Measurements from ENCODE around the gene TEX26. TPM values are rescaled to one million over a fixed set of nuclear protein-coding genes. Genes with fewer than 3 reads are reported as not detected.

The TEX26 gene
- total and polyA plus RNA-seq, 2 of the 4 experiments (the other 2 are of a cell fraction) = not detected

GRCh38 chr13:31020996-31021395 is 88.5 kb downstream of the TEX26 start:
- no peak overlapping the region for H2AK9ac ChIP-seq (replicated peaks; ENCODE audit: low read depth, low read length, poor library complexity)
- no peak overlapping the region for H2BK5ac ChIP-seq (ENCODE audit: low read depth, low read length, poor library complexity, severe bottlenecking)
- no peak overlapping the region for H3K23ac ChIP-seq (ENCODE audit: low read depth, low read length)
- no peak overlapping the region for H3K4me2 ChIP-seq (ENCODE audit: low read depth, low read length)
- H3K79me1 ChIP-seq (ENCODE audit: low read depth in 1 of 2, low read length in 2 of 2) = no peaks in the 10 kb centered on the region
- no peaks in the 10 kb centered on the region for H3K4me1 ChIP-seq (ENCODE audit: control insufficient read depth, insufficient read depth, low read length)
- no peak overlapping the region for H2BK120ac ChIP-seq (ENCODE audit: low read depth, low read length)
- H4K8ac ChIP-seq (ENCODE audit: low read depth in 2 of 2, low read length in 2 of 2) = no peak overlapping the region
- no peak overlapping the region for H3K18ac ChIP-seq (ENCODE audit: low read depth, low read length)
- H3K36me3 ChIP-seq (ENCODE audit: control insufficient read depth, insufficient read depth, low read length) = no peaks in the 10 kb centered on the region
- H2BK15ac ChIP-seq (ENCODE audit: low read depth, low read length) = no peak overlapping the region
- no TSS peak for BruUV-seq (replicated peaks)
- in situ Hi-C loops (cut with MboI; ENCODE audit: low sequenced_read_pairs) = no loop called here
- intact Hi-C loops (cut with micrococcal nuclease) = no loop called here
- H3K14ac ChIP-seq (replicated peaks; ENCODE audit: low read depth, low read length) = no peak overlapping the region; the same call in 1 of the 2 replicates
- H4K91ac ChIP-seq (ENCODE audit: insufficient read depth, low read depth, low read length) = no peak overlapping the region
- no peaks in the 10 kb centered on the region for H4K20me1 ChIP-seq (ENCODE audit: insufficient read depth, low read length)
- no peak overlapping the region for H2AFZ ChIP-seq (replicated peaks; ENCODE audit: low read length, poor library complexity)
- H3K9ac ChIP-seq (ENCODE audit: low read depth, low read length) = no peak overlapping the region
- H3K4ac ChIP-seq (ENCODE audit: low read depth, low read length) = no peak overlapping the region
- peaks cover 3% of the 10 kb centered on the region; the same call in 1 of the 2 replicates for H3K9me3 ChIP-seq (ENCODE audit: control insufficient read depth, insufficient read depth, low read length)
- H3K56ac ChIP-seq (ENCODE audit: extremely low read depth, insufficient read depth, low read length) = no peak overlapping the region
- TF ChIP-seq RFX5 (IDR thresholded peaks at IDR 0.05; ENCODE audit: low read depth, low read length) = no peak
- TF ChIP-seq, protein P1, sequence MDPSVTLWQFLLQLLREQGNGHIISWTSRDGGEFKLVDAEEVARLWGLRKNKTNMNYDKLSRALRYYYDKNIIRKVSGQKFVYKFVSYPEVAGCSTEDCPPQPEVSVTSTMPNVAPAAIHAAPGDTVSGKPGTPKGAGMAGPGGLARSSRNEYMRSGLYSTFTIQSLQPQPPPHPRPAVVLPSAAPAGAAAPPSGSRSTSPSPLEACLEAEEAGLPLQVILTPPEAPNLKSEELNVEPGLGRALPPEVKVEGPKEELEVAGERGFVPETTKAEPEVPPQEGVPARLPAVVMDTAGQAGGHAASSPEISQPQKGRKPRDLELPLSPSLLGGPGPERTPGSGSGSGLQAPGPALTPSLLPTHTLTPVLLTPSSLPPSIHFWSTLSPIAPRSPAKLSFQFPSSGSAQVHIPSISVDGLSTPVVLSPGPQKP (IDR thresholded peaks at IDR 0.05; ENCODE audit: borderline replicate concordance, low read depth, low read length) = no peak
- TF ChIP-seq RCOR1 (IDR thresholded peaks at IDR 0.05; ENCODE audit: insufficient replicate concordance, low read length) = no peak
- TF ChIP-seq, protein P2, sequence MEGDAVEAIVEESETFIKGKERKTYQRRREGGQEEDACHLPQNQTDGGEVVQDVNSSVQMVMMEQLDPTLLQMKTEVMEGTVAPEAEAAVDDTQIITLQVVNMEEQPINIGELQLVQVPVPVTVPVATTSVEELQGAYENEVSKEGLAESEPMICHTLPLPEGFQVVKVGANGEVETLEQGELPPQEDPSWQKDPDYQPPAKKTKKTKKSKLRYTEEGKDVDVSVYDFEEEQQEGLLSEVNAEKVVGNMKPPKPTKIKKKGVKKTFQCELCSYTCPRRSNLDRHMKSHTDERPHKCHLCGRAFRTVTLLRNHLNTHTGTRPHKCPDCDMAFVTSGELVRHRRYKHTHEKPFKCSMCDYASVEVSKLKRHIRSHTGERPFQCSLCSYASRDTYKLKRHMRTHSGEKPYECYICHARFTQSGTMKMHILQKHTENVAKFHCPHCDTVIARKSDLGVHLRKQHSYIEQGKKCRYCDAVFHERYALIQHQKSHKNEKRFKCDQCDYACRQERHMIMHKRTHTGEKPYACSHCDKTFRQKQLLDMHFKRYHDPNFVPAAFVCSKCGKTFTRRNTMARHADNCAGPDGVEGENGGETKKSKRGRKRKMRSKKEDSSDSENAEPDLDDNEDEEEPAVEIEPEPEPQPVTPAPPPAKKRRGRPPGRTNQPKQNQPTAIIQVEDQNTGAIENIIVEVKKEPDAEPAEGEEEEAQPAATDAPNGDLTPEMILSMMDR (conservative IDR thresholded peaks at IDR 0.05; ENCODE audit: low read depth, low read length) = no peak
- no peak for TF ChIP-seq MAZ (IDR thresholded peaks at IDR 0.05; ENCODE audit: borderline replicate concordance, low read depth, low read length)
- TF ChIP-seq USF2 (IDR thresholded peaks at IDR 0.05; ENCODE audit: low read depth, low read length) = no peak
- TF ChIP-seq MXI1 (IDR thresholded peaks at IDR 0.05; ENCODE audit: borderline replicate concordance, low read depth, low read length) = no peak
- TF ChIP-seq MAFK (IDR thresholded peaks at IDR 0.05; ENCODE audit: low read depth, low read length) = no peak
- TF ChIP-seq FOS (IDR thresholded peaks at IDR 0.05; ENCODE audit: low read depth, low read length) = no peak
- no peak for TF ChIP-seq SMC3 (IDR thresholded peaks at IDR 0.05; ENCODE audit: low read depth, low read length)
- TF ChIP-seq BHLHE40 (IDR thresholded peaks at IDR 0.05; ENCODE audit: low read depth, low read length) = no peak
- no peak for TF ChIP-seq NFE2L2 (IDR thresholded peaks at IDR 0.05; ENCODE audit: low read depth, low read length)
- TF ChIP-seq CEBPB (IDR thresholded peaks at IDR 0.05; ENCODE audit: low read depth, low read length) = no peak
- no peak for TF ChIP-seq CHD1 (IDR thresholded peaks at IDR 0.05; ENCODE audit: low read depth, low read length)
- ChIA-PET CTCF (no interaction called here), POLR2A (ENCODE audit: unreplicated experiment) (no interaction called here)
- no peak overlapping the region for H2BK20ac ChIP-seq (ENCODE audit: low read depth, low read length)
- H3K9me1 ChIP-seq (ENCODE audit: insufficient read depth, low read length) = no peaks in the 10 kb centered on the region
- no peak overlapping the region for H3K27ac ChIP-seq (ENCODE audit: insufficient read depth, low read length)
- dilution Hi-C loops (cut with HindIII; ENCODE audit: low sequenced_read_pairs, unreplicated experiment) = no loop called here
- no peak overlapping the region for H2AK5ac ChIP-seq (ENCODE audit: low read depth, low read length)
- no peak for ATAC-seq (ENCODE audit: low read depth)
- DNase-seq = no peak
- no peak overlapping the region for H4K5ac ChIP-seq (ENCODE audit: low read depth, low read length)
- H3K27me3 ChIP-seq (ENCODE audit: control insufficient read depth, insufficient read depth, low read length) = peaks cover 9% of the 10 kb centered on the region
- no peak overlapping the region for H3K4me3 ChIP-seq (ENCODE audit: insufficient read depth, low read depth, low read length)
- no CpG with 5 or more reads among the region's 3 CpGs for WGBS, 2 experiments (ENCODE audit: extremely low coverage in 2 of 2, insufficient read length in 1 of 2)

Measured in IMR-90 (cell line).